Measurements from ENCODE around the gene CDK14. TPM values are rescaled to one million over a fixed set of nuclear protein-coding genes. Genes with fewer than 3 reads are reported as not detected.

The CDK14 gene
- total RNA-seq, 1 experiment from 2014 or later = 39.1 TPM

- CTCF ChIA-PET = no interaction called here
- H3K27ac ChIP-seq = no peak overlapping the region
These were observed 67.1 kb downstream of the CDK14 start for GRCh38 chr7:90663176-90663575.

GRCh38 chr7:90666186-90666585 is 70.1 kb downstream of the CDK14 start:
- no peaks in the 10 kb centered on the region for H3K79me2 ChIP-seq (ENCODE audit: low read depth)
- no peak overlapping the region for H2AFZ ChIP-seq
- 0 out of 2 replicates have a peak, but pooled peaks cover 3% of the 10 kb centered on the region for H4K20me1 ChIP-seq (ENCODE audit: insufficient read depth)
- no peak for DNase-seq
- no peaks in the 10 kb centered on the region for H3K36me3 ChIP-seq (ENCODE audit: low read depth)
- no peaks in the 10 kb centered on the region for H3K27me3 ChIP-seq (ENCODE audit: insufficient read depth, low read depth)
- no TSS peak for BruUV-seq (replicated peaks)
- no peaks in the 10 kb centered on the region for H3K4me1 ChIP-seq (replicated peaks; ENCODE audit: insufficient read depth)
- H3K27ac ChIP-seq = no peak overlapping the region
- H3K4me3 ChIP-seq = no peak overlapping the region
- H3K9me3 ChIP-seq (ENCODE audit: insufficient read depth, low read depth) = no peaks in the 10 kb centered on the region
- no peaks in the 10 kb centered on the region for H3K9me2 ChIP-seq (ENCODE audit: insufficient read depth)
- CTCF ChIA-PET = no interaction called here
- intact Hi-C loops (cut with micrococcal nuclease; ENCODE audit: unreplicated experiment) = no loop called here
- no peak overlapping the region for H3K4me2 ChIP-seq
- POLR2A ChIA-PET (ENCODE audit: unreplicated experiment) = no interaction called here
- no peak for TF ChIP-seq EZH2 (IDR thresholded peaks at IDR 0.05; ENCODE audit: low read depth)
- no peak for TF ChIP-seq CTCF (conservative IDR thresholded peaks at IDR 0.05)
- H3F3A ChIP-seq (ENCODE audit: insufficient read depth, low read depth) = no peaks in the 10 kb centered on the region

More at GRCh38 chr7:90663176-90663575, 67.1 kb downstream of the CDK14 start:
- no peaks in the 10 kb centered on the region for H3K9me2 ChIP-seq (ENCODE audit: insufficient read depth)
- H3K4me2 ChIP-seq = no peak overlapping the region
- H3K4me1 ChIP-seq (replicated peaks; ENCODE audit: insufficient read depth) = no peaks in the 10 kb centered on the region
- H4K20me1 ChIP-seq (ENCODE audit: insufficient read depth) = 0 out of 2 replicates have a peak, but pooled peaks cover 3% of the 10 kb centered on the region
- no peaks in the 10 kb centered on the region for H3K9me3 ChIP-seq (ENCODE audit: insufficient read depth, low read depth)
- H3K36me3 ChIP-seq (ENCODE audit: low read depth) = no peaks in the 10 kb centered on the region
- no peaks in the 10 kb centered on the region for H3F3A ChIP-seq (ENCODE audit: insufficient read depth, low read depth)
- DNase-seq = no peak
- H3K4me3 ChIP-seq = no peak overlapping the region
- no TSS peak for BruUV-seq (replicated peaks)
- no peaks in the 10 kb centered on the region for H3K79me2 ChIP-seq (ENCODE audit: low read depth)
- H3K27me3 ChIP-seq (ENCODE audit: insufficient read depth, low read depth) = no peaks in the 10 kb centered on the region
- intact Hi-C loops (cut with micrococcal nuclease; ENCODE audit: unreplicated experiment) = no loop called here
- POLR2A ChIA-PET (ENCODE audit: unreplicated experiment) = interaction anchor here (0.6 kb wide), 1 partner anchor 51 kb away, joined by 3 read pairs; no protein-coding TSS in a partner anchor
- TF ChIP-seq EZH2 (IDR thresholded peaks at IDR 0.05; ENCODE audit: low read depth) (no peak), CTCF (conservative IDR thresholded peaks at IDR 0.05) (no peak)
- no peak overlapping the region for H2AFZ ChIP-seq

- Histone ChIP-seq H3K4me2 (no peak overlapping the region), H3K79me2 (ENCODE audit: low read depth) (no peaks in the 10 kb centered on the region), H3K27ac (no peak overlapping the region), H3K4me1 (replicated peaks; ENCODE audit: insufficient read depth) (no peaks in the 10 kb centered on the region), H3K27me3 (ENCODE audit: insufficient read depth, low read depth) (no peaks in the 10 kb centered on the region), H3K9me2 (ENCODE audit: insufficient read depth) (no peaks in the 10 kb centered on the region), H3K9me3 (ENCODE audit: insufficient read depth, low read depth) (no peaks in the 10 kb centered on the region), H3K4me3 (no peak overlapping the region), H2AFZ (no peak overlapping the region), H3K36me3 (ENCODE audit: low read depth) (no peaks in the 10 kb centered on the region), H3F3A (ENCODE audit: insufficient read depth, low read depth) (no peaks in the 10 kb centered on the region), H4K20me1 (ENCODE audit: insufficient read depth) (0 out of 2 replicates have a peak, but pooled peaks cover 3% of the 10 kb centered on the region)
- TF ChIP-seq EZH2 (IDR thresholded peaks at IDR 0.05; ENCODE audit: low read depth) = no peak
- no peak for TF ChIP-seq CTCF (conservative IDR thresholded peaks at IDR 0.05)
- DNase-seq = no peak
- no TSS peak for BruUV-seq (replicated peaks)
- intact Hi-C loops (cut with micrococcal nuclease; ENCODE audit: unreplicated experiment) = no loop called here
- POLR2A ChIA-PET (ENCODE audit: unreplicated experiment) = interaction anchor here (0.6 kb wide), 1 partner anchor 28 kb away, joined by 3 read pairs; no protein-coding TSS in a partner anchor
- CTCF ChIA-PET = no interaction called here
These were observed 72.9 kb downstream of the CDK14 start for GRCh38 chr7:90668992-90669391.
